ENCODE measurements around the gene MRPL23. TPM values are rescaled to one million over a fixed set of nuclear protein-coding genes. Genes with fewer than 3 reads are reported as not detected.
A peak's percentile ranks its signal among the peaks of the same experiment; 100 is the strongest.

The MRPL23 gene
- total RNA-seq, 2 experiments from 2014 or later, result 31.1 to 38.3 TPM

GRCh38 chr11:1932105-1932480 lies 15.0 kb upstream of the MRPL23 start:
- peaks cover 6% of the 10 kb centered on the region for H3K4me1 ChIP-seq (ENCODE audit: insufficient read depth, low read length)
- POLR2A ChIA-PET, result no interaction called here
- no peak for TF ChIP-seq CTCF (IDR thresholded peaks at IDR 0.05)
- ATAC-seq (ENCODE audit: poor library complexity), result no peak
- CTCF ChIA-PET, result interaction anchor here (1.2 kb wide), 1 partner anchor 81 kb away, joined by 3 read pairs; no protein-coding TSS in a partner anchor
- Mint-ChIP-seq H3K9me3 (no peaks in the 10 kb centered on the region), H3K27ac (no peak overlapping the region), H3K27me3 (no peaks in the 10 kb centered on the region), H3K4me3 (no peak overlapping the region), H3K36me3 (ENCODE audit: low read depth) (no peaks in the 10 kb centered on the region), H3K4me1 (ENCODE audit: low read depth) (no peaks in the 10 kb centered on the region)
- intact Hi-C loops (cut with DNase I, micrococcal nuclease), result no loop called here
- H3K36me3 ChIP-seq (ENCODE audit: insufficient read depth, low read length), result no peaks in the 10 kb centered on the region
- no peak overlapping the region for H3K4me3 ChIP-seq (ENCODE audit: low read length)
- no peaks in the 10 kb centered on the region for H3K9me3 ChIP-seq (ENCODE audit: control insufficient read depth in 1 of 2, insufficient read depth in 1 of 2, low read length in 2 of 2)
- no peak for DNase-seq
- H3K27ac ChIP-seq (ENCODE audit: low read depth in 1 of 2, low read length in 2 of 2), result no peak overlapping the region
- H3K27me3 ChIP-seq (ENCODE audit: control insufficient read depth in 1 of 2, insufficient read depth in 2 of 2, low read length in 2 of 2), result no peaks in the 10 kb centered on the region

GRCh38 chr11:1932681-1933080 lies 14.5 kb upstream of the MRPL23 start:
- H3K4me1 ChIP-seq (ENCODE audit: insufficient read depth, low read length), result peaks cover 6% of the 10 kb centered on the region
- intact Hi-C loops (cut with DNase I, micrococcal nuclease), result no loop called here
- no peak for TF ChIP-seq CTCF (IDR thresholded peaks at IDR 0.05)
- Mint-ChIP-seq H3K27me3 (no peaks in the 10 kb centered on the region), H3K27ac (no peak overlapping the region), H3K4me3 (no peak overlapping the region), H3K9me3 (no peaks in the 10 kb centered on the region), H3K4me1 (ENCODE audit: low read depth) (no peaks in the 10 kb centered on the region), H3K36me3 (ENCODE audit: low read depth) (no peaks in the 10 kb centered on the region)
- no peaks in the 10 kb centered on the region for H3K36me3 ChIP-seq (ENCODE audit: insufficient read depth, low read length)
- CTCF ChIA-PET, result no interaction called here
- H3K27me3 ChIP-seq (ENCODE audit: control insufficient read depth in 1 of 2, insufficient read depth in 2 of 2, low read length in 2 of 2), result no peaks in the 10 kb centered on the region
- ATAC-seq (ENCODE audit: poor library complexity) (no peak), DNase-seq (no peak)
- no peak overlapping the region for H3K4me3 ChIP-seq (ENCODE audit: low read length)
- no peaks in the 10 kb centered on the region for H3K9me3 ChIP-seq (ENCODE audit: control insufficient read depth in 1 of 2, insufficient read depth in 1 of 2, low read length in 2 of 2)
- POLR2A ChIA-PET, result no interaction called here
- H3K27ac ChIP-seq (ENCODE audit: low read depth in 1 of 2, low read length in 2 of 2), result no peak overlapping the region

- ATAC-seq (ENCODE audit: poor library complexity) (no peak), DNase-seq (no peak)
- TF ChIP-seq CTCF (IDR thresholded peaks at IDR 0.05), result no peak
- H3K27me3 ChIP-seq (ENCODE audit: control insufficient read depth in 1 of 2, insufficient read depth in 2 of 2, low read length in 2 of 2), result no peaks in the 10 kb centered on the region
- H3K27me3 Mint-ChIP-seq, result no peaks in the 10 kb centered on the region
- no peaks in the 10 kb centered on the region for H3K4me1 Mint-ChIP-seq (ENCODE audit: low read depth)
- no peaks in the 10 kb centered on the region for H3K36me3 Mint-ChIP-seq (ENCODE audit: low read depth)
- H3K4me3 ChIP-seq (ENCODE audit: low read length), result no peak overlapping the region
- no peaks in the 10 kb centered on the region for H3K9me3 Mint-ChIP-seq
- H3K4me1 ChIP-seq (ENCODE audit: insufficient read depth, low read length), result peaks cover 6% of the 10 kb centered on the region
- no peaks in the 10 kb centered on the region for H3K9me3 ChIP-seq (ENCODE audit: control insufficient read depth in 1 of 2, insufficient read depth in 1 of 2, low read length in 2 of 2)
- intact Hi-C loops (cut with DNase I, micrococcal nuclease), result no loop called here
- POLR2A ChIA-PET, result no interaction called here
- no peak overlapping the region for H3K27ac ChIP-seq (ENCODE audit: low read depth in 1 of 2, low read length in 2 of 2)
- CTCF ChIA-PET, result interaction anchor here (1.5 kb wide), 1 partner anchor 51 kb away, joined by 3 read pairs; no protein-coding TSS in a partner anchor
- no peaks in the 10 kb centered on the region for H3K36me3 ChIP-seq (ENCODE audit: insufficient read depth, low read length)
- H3K27ac Mint-ChIP-seq, result no peak overlapping the region
- H3K4me3 Mint-ChIP-seq, result peak overlapping the region; percentile 31
These were observed 13.5 kb upstream of the MRPL23 start for GRCh38 chr11:1933416-1934334.
